Stimulated activated CD4-positive, alpha-beta T cell treated with anti-CD3 and anti-CD28 coated beads, Interleukin-2, amount 100 ng/mL, for 24 hours (primary cell): ENCODE measurements around the gene MCF2L.
"Not testable (repeated sequence)": the region's sequence is repeated elsewhere in the genome, so short reads cannot be mapped to it uniquely, and the experiment has no call there.

ENCODE experiments used
- DNase-seq, 2 donors: peaks; one replicate each; pipeline ENCODE4 v3.0.0-alpha.2; 2020

MCF2L gene

GRCh38 chr13:113053376-113053775 is 84.4 kb downstream of the MCF2L start:
- DNase-seq: no peak

- no peak for DNase-seq
These were observed 85.0 kb downstream of the MCF2L start for GRCh38 chr13:113053801-113054604.

- DNase-seq: no peak
These were observed 88.1 kb downstream of the MCF2L start for GRCh38 chr13:113057084-113057483.

GRCh38 chr13:113057559-113057958 is 88.5 kb downstream of the MCF2L start:
- not testable (repeated sequence) for DNase-seq

GRCh38 chr13:113058129-113058987 is 89.3 kb downstream of the MCF2L start:
- no peak for DNase-seq

- DNase-seq: no peak
These were observed 90.2 kb downstream of the MCF2L start for GRCh38 chr13:113058988-113059850.

GRCh38 chr13:113059891-113060290 is 90.9 kb downstream of the MCF2L start:
- no peak for DNase-seq

GRCh38 chr13:113060557-113061270 is 91.7 kb downstream of the MCF2L start:
- DNase-seq: no peak

- no peak for DNase-seq
These were observed 92.2 kb downstream of the MCF2L start for GRCh38 chr13:113061271-113061625.

- no peak for DNase-seq
These were observed 92.9 kb downstream of the MCF2L start for GRCh38 chr13:113061796-113062425.

GRCh38 chr13:113062691-113063090 is 93.7 kb downstream of the MCF2L start:
- no peak for DNase-seq

GRCh38 chr13:113063091-113063491 is 94.1 kb downstream of the MCF2L start:
- no peak for DNase-seq

GRCh38 chr13:113064000-113064533 is 95.1 kb downstream of the MCF2L start:
- no peak for DNase-seq

- DNase-seq: no peak
These were observed 95.8 kb downstream of the MCF2L start for GRCh38 chr13:113064534-113065405.

- DNase-seq: no peak
These were observed 96.6 kb downstream of the MCF2L start for GRCh38 chr13:113065406-113066141.

- DNase-seq: no peak
These were observed 97.1 kb downstream of the MCF2L start for GRCh38 chr13:113066142-113066455.

- no peak for DNase-seq
These were observed 97.7 kb downstream of the MCF2L start for GRCh38 chr13:113066746-113067145.

- DNase-seq: no peak
These were observed 101.1 kb downstream of the MCF2L start for GRCh38 chr13:113069861-113070805.

- DNase-seq: no peak
These were observed 101.8 kb downstream of the MCF2L start for GRCh38 chr13:113070855-113071254.
